ENCODE results near the gene MYOCD.

DNA sequence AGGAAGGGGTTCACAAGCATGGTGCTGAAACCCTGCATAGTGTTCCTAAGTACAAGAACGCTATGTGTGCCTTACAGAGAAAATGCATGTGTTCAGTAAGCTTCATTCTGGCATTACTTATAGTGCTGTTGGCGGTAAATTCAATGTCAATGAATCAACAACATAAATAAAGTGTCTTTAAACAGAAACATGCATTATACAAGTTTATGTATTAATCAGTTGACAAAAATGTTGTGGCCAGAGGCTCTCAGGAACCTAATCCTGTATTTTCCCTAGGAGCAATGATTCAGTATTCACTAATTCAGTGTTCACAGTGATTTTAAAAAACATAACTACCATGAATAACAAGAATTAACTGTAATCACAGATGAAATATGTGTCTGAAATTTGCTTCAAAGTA lies 47.1 kb upstream of the MYOCD start:
- TF ChIP-seq, protein P1, sequence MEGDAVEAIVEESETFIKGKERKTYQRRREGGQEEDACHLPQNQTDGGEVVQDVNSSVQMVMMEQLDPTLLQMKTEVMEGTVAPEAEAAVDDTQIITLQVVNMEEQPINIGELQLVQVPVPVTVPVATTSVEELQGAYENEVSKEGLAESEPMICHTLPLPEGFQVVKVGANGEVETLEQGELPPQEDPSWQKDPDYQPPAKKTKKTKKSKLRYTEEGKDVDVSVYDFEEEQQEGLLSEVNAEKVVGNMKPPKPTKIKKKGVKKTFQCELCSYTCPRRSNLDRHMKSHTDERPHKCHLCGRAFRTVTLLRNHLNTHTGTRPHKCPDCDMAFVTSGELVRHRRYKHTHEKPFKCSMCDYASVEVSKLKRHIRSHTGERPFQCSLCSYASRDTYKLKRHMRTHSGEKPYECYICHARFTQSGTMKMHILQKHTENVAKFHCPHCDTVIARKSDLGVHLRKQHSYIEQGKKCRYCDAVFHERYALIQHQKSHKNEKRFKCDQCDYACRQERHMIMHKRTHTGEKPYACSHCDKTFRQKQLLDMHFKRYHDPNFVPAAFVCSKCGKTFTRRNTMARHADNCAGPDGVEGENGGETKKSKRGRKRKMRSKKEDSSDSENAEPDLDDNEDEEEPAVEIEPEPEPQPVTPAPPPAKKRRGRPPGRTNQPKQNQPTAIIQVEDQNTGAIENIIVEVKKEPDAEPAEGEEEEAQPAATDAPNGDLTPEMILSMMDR (IDR thresholded peaks at IDR 0.05; ENCODE audit: low read depth, low read length, poor library complexity, severe bottlenecking), result no peak
- no peak for TF ChIP-seq EZH2phosphoT487 (IDR thresholded peaks at IDR 0.05; ENCODE audit: borderline replicate concordance, low read length)
